Measurements from ENCODE around the gene CD7. TPM values are rescaled to one million over a fixed set of nuclear protein-coding genes. Genes with fewer than 3 reads are reported as not detected.
"Not testable (repeated sequence)": the region's sequence is repeated elsewhere in the genome, so short reads cannot be mapped to it uniquely, and the experiment has no call there.

CD7 gene
- 1 to 10 TPM in 1 of 2 donors, not detected in 1; 2.8 TPM for total RNA-seq

DNA sequence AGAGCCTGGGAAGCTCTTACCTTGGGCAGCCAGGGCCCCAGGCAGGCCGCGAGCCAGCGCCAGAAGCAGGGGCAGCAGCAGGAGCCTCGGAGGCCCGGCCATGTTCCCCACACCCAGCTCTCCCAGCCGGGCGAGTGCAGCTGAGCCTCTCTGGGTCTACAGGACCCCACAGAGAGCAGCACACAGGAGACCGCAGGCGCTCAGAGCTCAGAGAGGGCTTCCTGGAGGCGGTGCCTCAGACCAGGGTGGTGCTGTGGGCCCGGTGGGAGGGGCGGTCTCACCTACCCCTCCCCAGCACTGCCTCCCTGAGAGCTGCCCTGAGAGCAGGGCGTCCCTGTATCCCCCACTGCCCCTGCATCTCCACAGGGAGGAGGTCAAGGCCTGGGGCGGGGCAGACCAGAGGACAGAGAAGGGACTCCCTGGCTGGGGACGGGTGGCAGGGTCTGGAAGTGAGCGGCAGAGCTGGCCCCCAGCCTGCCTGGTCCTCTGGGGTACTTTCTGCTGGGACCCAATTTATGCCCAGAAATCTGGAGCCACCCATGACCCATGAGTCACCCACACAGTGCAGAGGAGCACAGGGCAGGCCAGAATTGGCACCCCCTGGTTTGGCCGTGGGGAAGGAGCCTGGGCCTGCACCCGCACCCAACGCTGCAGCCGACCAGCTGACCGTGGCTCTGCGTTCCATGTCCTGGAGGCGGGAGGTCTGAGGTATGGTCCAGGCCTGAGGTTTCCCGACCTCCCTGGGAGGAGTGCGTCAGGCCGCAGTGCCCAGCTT, at the start of gene CD7:
Gene CD7 (minus strand): TSS at position 215 of the 775 bp plus-strand sequence. CDS start 113 bp downstream, at position 102.
- intact Hi-C loops (cut with DNase I), result no loop called here
- no peak within 1 kb of the TSS for H3K4me3 ChIP-seq
- no peak within 1 kb of the TSS for H3K27ac ChIP-seq
- H3K4me1 ChIP-seq (replicated peaks), result no peaks in the 10 kb centered on the region
- peaks cover 2% of the 10 kb centered on the region for H3K27me3 ChIP-seq (replicated peaks; ENCODE audit: insufficient read depth)
- DNase-seq (ENCODE audit: low spot score), result no peak
- TF ChIP-seq POLR2AphosphoS5 (IDR thresholded peaks at IDR 0.05), result no peak
- TF ChIP-seq, protein P1, sequence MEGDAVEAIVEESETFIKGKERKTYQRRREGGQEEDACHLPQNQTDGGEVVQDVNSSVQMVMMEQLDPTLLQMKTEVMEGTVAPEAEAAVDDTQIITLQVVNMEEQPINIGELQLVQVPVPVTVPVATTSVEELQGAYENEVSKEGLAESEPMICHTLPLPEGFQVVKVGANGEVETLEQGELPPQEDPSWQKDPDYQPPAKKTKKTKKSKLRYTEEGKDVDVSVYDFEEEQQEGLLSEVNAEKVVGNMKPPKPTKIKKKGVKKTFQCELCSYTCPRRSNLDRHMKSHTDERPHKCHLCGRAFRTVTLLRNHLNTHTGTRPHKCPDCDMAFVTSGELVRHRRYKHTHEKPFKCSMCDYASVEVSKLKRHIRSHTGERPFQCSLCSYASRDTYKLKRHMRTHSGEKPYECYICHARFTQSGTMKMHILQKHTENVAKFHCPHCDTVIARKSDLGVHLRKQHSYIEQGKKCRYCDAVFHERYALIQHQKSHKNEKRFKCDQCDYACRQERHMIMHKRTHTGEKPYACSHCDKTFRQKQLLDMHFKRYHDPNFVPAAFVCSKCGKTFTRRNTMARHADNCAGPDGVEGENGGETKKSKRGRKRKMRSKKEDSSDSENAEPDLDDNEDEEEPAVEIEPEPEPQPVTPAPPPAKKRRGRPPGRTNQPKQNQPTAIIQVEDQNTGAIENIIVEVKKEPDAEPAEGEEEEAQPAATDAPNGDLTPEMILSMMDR (IDR thresholded peaks at IDR 0.05), result no peak
- no peaks in the 10 kb centered on the region for H3K36me3 ChIP-seq
- 86% methylated on average over 23 of the region's 26 CpGs for WGBS
- H3K9me3 ChIP-seq, result no peaks in the 10 kb centered on the region

DNA sequence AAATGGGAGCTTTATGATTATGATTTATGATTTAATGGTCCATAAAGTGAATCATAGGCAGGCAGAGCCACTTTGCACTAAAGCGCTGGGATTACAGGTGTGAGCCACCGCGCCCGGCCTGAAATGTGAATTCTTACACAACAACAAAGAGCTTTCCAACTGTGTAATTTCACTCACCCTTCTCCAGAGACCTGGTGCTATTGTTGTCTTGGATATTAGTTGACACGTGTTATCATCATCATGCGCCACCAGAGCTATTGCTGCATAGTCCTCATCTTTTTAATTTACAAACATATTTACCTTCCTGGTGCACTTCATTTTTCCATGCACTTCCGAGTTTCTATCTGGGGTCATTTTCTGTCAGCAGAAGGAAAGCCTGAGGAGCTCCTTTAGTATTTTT, 49.3 kb upstream of the CD7 start:
- H3K4me3 ChIP-seq, result no peak overlapping the region
- H3K27ac ChIP-seq, result no peak overlapping the region
- TF ChIP-seq POLR2A (IDR thresholded peaks at IDR 0.05) (no peak), POLR2AphosphoS5 (IDR thresholded peaks at IDR 0.05) (no peak)
- TF ChIP-seq, protein P1 (IDR thresholded peaks at IDR 0.05), result no peak
- no peaks in the 10 kb centered on the region for H3K9me3 ChIP-seq
- peaks cover 8% of the 10 kb centered on the region for H3K27me3 ChIP-seq (replicated peaks; ENCODE audit: insufficient read depth)
- DNase-seq (ENCODE audit: low spot score), result no peak
- H3K36me3 ChIP-seq, result no peaks in the 10 kb centered on the region
- WGBS, result 85% methylated on average over 7 of the region's 7 CpGs
- intact Hi-C loops (cut with DNase I), result no loop called here
- peaks cover 4% of the 10 kb centered on the region for H3K4me1 ChIP-seq (replicated peaks)

DNA sequence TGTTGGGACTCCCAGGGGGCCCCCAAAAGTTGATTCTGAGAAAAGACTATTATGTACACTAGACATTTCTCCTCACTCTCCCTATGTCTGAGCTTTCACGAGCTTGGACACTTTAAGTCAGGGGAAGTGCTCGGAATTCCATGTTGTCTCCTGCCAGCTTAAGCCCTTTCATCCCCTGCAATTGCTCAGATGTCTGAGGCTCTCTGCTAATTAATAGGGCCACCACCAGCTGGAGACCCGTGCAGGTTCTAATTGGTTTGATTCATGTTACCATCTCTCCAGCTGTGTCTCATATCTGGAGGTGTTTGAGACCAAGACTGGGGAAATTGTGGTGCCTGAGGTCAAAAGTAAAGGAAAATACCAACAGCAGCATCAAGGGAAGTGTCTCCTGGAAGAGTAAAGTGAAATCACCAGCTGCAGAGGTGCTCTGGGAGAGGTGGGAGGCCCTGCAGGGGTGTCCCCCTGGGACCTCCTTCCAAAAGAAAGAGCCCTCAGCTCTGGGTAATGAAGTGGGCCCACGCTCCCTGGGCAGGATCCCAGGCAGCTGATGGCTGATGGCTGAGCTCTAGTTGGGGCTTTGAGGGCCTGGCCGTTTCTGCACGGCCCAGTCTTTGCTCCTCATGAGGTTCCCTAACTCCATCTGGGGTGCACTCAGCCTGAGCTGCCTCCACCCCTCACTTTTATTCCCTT, 48.3 kb upstream of the CD7 start:
- Histone ChIP-seq H3K27ac (no peak overlapping the region), H3K4me3 (no peak overlapping the region), H3K9me3 (no peaks in the 10 kb centered on the region), H3K27me3 (replicated peaks; ENCODE audit: insufficient read depth) (peaks cover 3% of the 10 kb centered on the region), H3K4me1 (replicated peaks) (no peaks in the 10 kb centered on the region), H3K36me3 (no peaks in the 10 kb centered on the region)
- intact Hi-C loops (cut with DNase I), result no loop called here
- TF ChIP-seq POLR2AphosphoS5 (IDR thresholded peaks at IDR 0.05), result no peak
- TF ChIP-seq, protein P1 (IDR thresholded peaks at IDR 0.05), result no peak
- TF ChIP-seq POLR2A (IDR thresholded peaks at IDR 0.05), result no peak
- WGBS, result 80% methylated on average over 6 of the region's 6 CpGs
- DNase-seq (ENCODE audit: low spot score), result no peak

DNA sequence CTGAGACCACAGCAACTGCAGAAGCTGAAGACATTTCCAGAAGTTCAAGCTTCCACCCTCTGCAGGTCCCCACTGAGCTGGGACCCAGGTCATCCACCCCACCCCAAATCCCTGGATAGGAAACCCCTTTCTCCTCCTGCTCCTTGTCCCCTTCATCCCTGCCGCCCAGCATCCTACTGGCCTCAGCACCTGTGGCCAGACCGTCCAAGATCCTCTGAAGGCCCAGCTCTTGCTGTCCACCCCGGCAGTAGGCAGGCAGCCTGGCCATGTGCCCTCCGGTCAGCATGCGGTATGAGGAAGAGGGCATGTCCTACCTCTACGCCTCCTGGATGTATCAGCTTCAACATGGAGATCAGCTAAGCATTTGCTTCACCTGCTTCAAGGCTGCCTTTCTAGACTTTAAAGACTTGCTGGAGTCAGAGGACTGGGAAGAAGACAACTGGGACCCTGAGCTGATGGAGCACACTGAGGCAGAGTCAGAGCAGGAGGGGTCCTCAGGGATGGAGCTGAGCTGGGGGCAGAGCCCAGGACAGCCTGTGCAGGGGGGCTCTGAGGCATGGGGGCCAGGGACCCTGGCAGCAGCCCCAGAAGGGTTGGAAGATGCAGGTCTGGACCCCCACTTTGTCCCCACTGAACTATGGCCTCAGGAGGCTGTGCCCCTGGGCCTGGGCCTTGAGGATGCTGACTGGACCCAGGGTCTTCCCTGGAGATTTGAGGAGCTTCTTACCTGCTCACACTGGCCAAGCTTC, 44.7 kb upstream of the CD7 start:
- H3K9me3 ChIP-seq, result no peaks in the 10 kb centered on the region
- no peaks in the 10 kb centered on the region for H3K27me3 ChIP-seq (replicated peaks; ENCODE audit: insufficient read depth)
- no peaks in the 10 kb centered on the region for H3K36me3 ChIP-seq
- intact Hi-C loops (cut with DNase I), result no loop called here
- no peak overlapping the region for H3K4me3 ChIP-seq
- no peaks in the 10 kb centered on the region for H3K4me1 ChIP-seq (replicated peaks)
- H3K27ac ChIP-seq, result no peak overlapping the region
- WGBS, result 92% methylated on average over 6 of the region's 6 CpGs
- TF ChIP-seq POLR2A (IDR thresholded peaks at IDR 0.05), result no peak
- TF ChIP-seq, protein P1 (IDR thresholded peaks at IDR 0.05), result no peak
- no peak for TF ChIP-seq POLR2AphosphoS5 (IDR thresholded peaks at IDR 0.05)
- no peak for DNase-seq (ENCODE audit: low spot score)

DNA sequence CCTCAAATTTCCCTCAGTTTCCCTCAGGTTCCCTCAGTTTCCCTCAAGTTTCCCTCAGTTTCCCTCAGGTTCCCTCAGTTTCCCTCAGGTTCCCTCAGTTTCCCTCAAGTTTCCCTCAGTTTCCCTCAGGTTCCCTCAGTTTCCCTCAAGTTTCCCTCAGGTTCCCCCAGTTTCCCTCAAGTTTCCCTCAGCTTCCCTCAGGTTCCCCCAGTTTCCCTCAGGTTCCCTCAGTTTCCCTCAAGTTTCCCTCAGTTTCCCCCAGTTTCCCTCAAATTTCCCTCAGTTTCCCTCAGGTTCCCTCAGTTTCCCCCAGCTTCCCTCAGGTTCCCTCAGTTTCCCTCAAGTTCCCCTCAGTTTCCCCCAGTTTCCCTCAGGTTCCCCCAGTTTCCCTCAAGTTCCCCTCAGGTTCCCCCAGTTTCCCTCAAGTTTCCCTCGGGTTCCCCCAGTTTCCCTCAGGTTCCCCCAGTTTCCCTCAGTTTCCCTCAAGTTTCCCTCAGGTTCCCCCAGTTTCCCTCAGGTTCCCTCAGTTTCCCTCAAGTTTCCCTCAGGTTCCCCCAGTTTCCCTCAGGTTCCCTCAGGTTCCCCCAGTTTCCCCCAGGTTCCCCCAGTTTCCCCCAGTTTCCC, 42.2 kb upstream of the CD7 start:
- H3K27ac ChIP-seq; H3K9me3 ChIP-seq; DNase-seq (ENCODE audit: low spot score); H3K27me3 ChIP-seq (replicated peaks; ENCODE audit: insufficient read depth); H3K4me3 ChIP-seq; H3K4me1 ChIP-seq (replicated peaks); H3K36me3 ChIP-seq: not testable (repeated sequence)
- intact Hi-C loops (cut with DNase I), result loop anchor here (10.0 kb wide), 1 partner anchor 415 kb away; no protein-coding TSS in a partner anchor
- 92% methylated on average over 1 of the region's 1 CpG for WGBS
